HL-60 (cell line): Measurements from ENCODE around the gene ARMC10.

Experiments used
- DNase-seq, 2 experiments: peaks; one replicate each; pipeline ENCODE4 v3.0.0-alpha.2; 2010 to 2020; ENCODE audit warnings: low read depth in 1 of 2, low spot score in 1 of 2
- H3K27ac ChIP-seq: fragments of 250-450 bp; sonication (Bioruptor Pico); replicated peaks from 2 replicates; pipeline ENCODE4 v1.5.1; 2020; ENCODE audit warnings: mild to moderate bottlenecking, moderate library complexity
- H3K27me3 ChIP-seq: fragments of 250-450 bp; sonication (Bioruptor Pico); 2 replicates; pipeline ENCODE4 v1.5.1; 2021; ENCODE audit warnings: mild to moderate bottlenecking, moderate library complexity; ENCODE audit not compliant: insufficient read depth, poor library complexity, severe bottlenecking
- H3K4me3 ChIP-seq: replicated peaks from 2 replicates; pipeline ENCODE4 v1.5.1; 2011; ENCODE audit warnings: mild to moderate bottlenecking, control low read depth, low read length; ENCODE audit not compliant: insufficient read depth
- GABPA ChIP-seq: IDR thresholded peaks from 2 replicates; pipeline ENCODE4 v1.6.1; 2012; ENCODE audit warnings: low read depth
- POLR2AphosphoS5 ChIP-seq: IDR thresholded peaks from 2 replicates; pipeline ENCODE4 v1.6.1; 2012; ENCODE audit warnings: low read depth
- SPI1 ChIP-seq: IDR thresholded peaks from 2 replicates; pipeline ENCODE4 v1.6.1; 2012; ENCODE audit warnings: low read depth, mild to moderate bottlenecking, borderline replicate concordance
- TF ChIP-seq, protein P1 (sequence below): IDR thresholded peaks from 2 replicates; pipeline ENCODE4 v1.6.1; 2012; ENCODE audit warnings: low read depth; ENCODE audit not compliant: insufficient replicate concordance
- TF ChIP-seq, protein P2 (sequence below): IDR thresholded peaks from one replicate; pipeline ENCODE4 v1.5.1; 2011; ENCODE audit warnings: low read length, control low read depth, inconsistent platforms; ENCODE audit not compliant: insufficient read depth

The ARMC10 gene

DNA sequence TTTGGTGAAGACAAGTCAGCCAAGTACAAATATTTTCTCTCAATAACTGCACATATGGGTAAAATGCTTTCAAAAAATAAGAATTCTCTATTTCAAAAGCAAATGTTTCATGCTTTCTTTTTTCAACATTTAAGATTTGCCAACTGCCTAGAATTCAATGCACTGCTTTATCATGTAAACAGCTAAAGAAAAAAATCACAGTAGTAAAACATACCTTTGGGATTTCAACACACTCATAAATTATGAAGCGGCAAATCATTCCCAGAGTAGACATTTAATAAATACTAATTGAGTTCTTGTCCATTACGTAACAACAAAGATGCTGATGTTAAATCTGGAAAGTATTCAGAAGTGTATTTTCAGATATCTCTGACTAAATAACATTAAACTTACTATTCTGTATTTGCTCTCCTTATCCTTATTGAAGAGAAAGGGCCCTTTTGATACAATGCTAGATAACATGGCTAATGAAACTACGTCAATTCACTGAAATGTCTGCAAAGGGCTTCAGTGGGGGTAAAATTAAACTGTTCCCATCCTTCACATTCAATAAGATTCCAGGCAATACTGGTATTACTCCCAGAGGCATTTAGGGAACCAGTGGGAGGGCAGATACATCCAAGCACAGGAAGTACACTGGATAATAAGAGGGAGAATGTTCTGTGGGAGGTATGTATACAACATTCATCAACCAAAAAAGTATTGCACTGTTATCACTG, 60.1 kb downstream of the ARMC10 start:
- no peak overlapping the region for H3K27ac ChIP-seq
- H3K4me3 ChIP-seq, result no peak overlapping the region
- no peaks in the 10 kb centered on the region for H3K27me3 ChIP-seq
- no peak for DNase-seq
- TF ChIP-seq POLR2AphosphoS5 (no peak), GABPA (no peak), SPI1 (no peak)
- TF ChIP-seq, protein P1, sequence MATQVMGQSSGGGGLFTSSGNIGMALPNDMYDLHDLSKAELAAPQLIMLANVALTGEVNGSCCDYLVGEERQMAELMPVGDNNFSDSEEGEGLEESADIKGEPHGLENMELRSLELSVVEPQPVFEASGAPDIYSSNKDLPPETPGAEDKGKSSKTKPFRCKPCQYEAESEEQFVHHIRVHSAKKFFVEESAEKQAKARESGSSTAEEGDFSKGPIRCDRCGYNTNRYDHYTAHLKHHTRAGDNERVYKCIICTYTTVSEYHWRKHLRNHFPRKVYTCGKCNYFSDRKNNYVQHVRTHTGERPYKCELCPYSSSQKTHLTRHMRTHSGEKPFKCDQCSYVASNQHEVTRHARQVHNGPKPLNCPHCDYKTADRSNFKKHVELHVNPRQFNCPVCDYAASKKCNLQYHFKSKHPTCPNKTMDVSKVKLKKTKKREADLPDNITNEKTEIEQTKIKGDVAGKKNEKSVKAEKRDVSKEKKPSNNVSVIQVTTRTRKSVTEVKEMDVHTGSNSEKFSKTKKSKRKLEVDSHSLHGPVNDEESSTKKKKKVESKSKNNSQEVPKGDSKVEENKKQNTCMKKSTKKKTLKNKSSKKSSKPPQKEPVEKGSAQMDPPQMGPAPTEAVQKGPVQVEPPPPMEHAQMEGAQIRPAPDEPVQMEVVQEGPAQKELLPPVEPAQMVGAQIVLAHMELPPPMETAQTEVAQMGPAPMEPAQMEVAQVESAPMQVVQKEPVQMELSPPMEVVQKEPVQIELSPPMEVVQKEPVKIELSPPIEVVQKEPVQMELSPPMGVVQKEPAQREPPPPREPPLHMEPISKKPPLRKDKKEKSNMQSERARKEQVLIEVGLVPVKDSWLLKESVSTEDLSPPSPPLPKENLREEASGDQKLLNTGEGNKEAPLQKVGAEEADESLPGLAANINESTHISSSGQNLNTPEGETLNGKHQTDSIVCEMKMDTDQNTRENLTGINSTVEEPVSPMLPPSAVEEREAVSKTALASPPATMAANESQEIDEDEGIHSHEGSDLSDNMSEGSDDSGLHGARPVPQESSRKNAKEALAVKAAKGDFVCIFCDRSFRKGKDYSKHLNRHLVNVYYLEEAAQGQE, result no peak
- TF ChIP-seq, protein P2, sequence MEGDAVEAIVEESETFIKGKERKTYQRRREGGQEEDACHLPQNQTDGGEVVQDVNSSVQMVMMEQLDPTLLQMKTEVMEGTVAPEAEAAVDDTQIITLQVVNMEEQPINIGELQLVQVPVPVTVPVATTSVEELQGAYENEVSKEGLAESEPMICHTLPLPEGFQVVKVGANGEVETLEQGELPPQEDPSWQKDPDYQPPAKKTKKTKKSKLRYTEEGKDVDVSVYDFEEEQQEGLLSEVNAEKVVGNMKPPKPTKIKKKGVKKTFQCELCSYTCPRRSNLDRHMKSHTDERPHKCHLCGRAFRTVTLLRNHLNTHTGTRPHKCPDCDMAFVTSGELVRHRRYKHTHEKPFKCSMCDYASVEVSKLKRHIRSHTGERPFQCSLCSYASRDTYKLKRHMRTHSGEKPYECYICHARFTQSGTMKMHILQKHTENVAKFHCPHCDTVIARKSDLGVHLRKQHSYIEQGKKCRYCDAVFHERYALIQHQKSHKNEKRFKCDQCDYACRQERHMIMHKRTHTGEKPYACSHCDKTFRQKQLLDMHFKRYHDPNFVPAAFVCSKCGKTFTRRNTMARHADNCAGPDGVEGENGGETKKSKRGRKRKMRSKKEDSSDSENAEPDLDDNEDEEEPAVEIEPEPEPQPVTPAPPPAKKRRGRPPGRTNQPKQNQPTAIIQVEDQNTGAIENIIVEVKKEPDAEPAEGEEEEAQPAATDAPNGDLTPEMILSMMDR, result no peak

DNA sequence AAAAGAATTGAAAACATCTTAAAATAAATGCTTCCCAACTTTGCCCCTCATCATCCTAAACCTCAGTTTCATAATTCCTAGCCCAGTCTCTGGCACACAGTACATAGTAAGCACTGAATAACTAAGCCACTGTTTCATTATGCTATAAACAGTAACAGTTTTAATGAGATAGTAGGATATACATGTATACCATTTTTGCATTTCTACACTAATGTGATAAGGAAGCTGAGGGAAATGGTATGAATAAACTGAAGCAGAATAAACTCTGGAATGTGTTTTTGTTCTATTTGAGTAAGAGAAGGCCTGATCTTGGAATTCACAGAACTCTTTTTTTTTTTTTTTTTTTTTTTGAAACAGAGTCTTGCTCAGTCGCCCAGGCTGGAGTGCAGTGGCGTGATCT, 65.1 kb downstream of the ARMC10 start:
- TF ChIP-seq, protein P1, result no peak
- TF ChIP-seq POLR2AphosphoS5 (no peak), GABPA (no peak), SPI1 (no peak)
- TF ChIP-seq, protein P2, result no peak
- Histone ChIP-seq H3K27me3 (no peaks in the 10 kb centered on the region), H3K27ac (no peak overlapping the region), H3K4me3 (no peak overlapping the region)
- DNase-seq, result no peak

DNA sequence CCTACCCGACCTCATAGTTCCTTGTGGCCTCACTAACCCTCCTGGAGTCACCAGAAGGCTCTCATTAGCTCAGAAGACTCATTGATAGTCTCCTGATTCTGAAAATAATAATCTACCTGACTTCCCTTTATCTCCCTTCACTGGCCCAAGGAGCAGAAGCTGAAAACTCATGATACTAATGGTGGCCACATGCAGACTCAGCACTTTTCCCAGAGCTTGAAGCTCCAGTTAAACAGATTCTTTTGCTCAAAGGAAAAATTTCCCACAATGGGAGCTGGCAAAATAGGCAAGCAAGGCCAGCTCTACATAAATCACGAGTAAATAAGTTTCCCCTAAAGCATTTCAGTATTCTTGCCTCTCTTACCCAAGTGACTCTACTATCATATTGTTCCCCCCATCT, 65.7 kb downstream of the ARMC10 start:
- H3K4me3 ChIP-seq, result no peak overlapping the region
- no peaks in the 10 kb centered on the region for H3K27me3 ChIP-seq
- no peak overlapping the region for H3K27ac ChIP-seq
- TF ChIP-seq SPI1 (no peak), POLR2AphosphoS5 (no peak), GABPA (no peak)
- TF ChIP-seq, protein P1, result no peak
- TF ChIP-seq, protein P2, result no peak
- DNase-seq, result no peak
